CD4-positive, CD25-positive, alpha-beta regulatory T cell (primary cell): ENCODE measurements around the gene AIG1. TPM values are rescaled to one million over a fixed set of nuclear protein-coding genes. Genes with fewer than 3 reads are reported as not detected.

Source experiments
- ATAC-seq, 2 donors: fragments of 150-1000 bp; cut with Tn5 transposase; one replicate each; pipeline ENCODE4 v1.10.0; 2021; ENCODE audit warnings: low read depth in 2 of 2, moderate number of reproducible peaks in 2 of 2, moderate library complexity in 1 of 2
- DNase-seq, 3 donors: peaks; one replicate each; pipeline versions ENCODE4 v3.0.0 to v3.0.0-alpha.2; 2012 to 2022; ENCODE audit warnings: mixed read lengths in 1 of 3
- H3K27ac ChIP-seq: one replicate; pipeline ENCODE4 v1.7.0; 2013; ENCODE audit warnings: mild to moderate bottlenecking, low read length; ENCODE audit not compliant: insufficient read depth, poor library complexity, severe bottlenecking
- H3K27me3 ChIP-seq: one replicate; pipeline ENCODE4 v1.7.0; 2013; ENCODE audit warnings: low read length; ENCODE audit not compliant: control insufficient read depth, insufficient read depth
- H3K36me3 ChIP-seq: one replicate; pipeline ENCODE4 v1.7.0; 2013; ENCODE audit warnings: mild to moderate bottlenecking, low read length, moderate library complexity; ENCODE audit not compliant: control insufficient read depth, insufficient read depth
- H3K4me1 ChIP-seq: 2 replicates; pipeline ENCODE4 v1.7.0; 2013; ENCODE audit warnings: mild to moderate bottlenecking, low read length; ENCODE audit not compliant: insufficient read depth, control insufficient read depth, poor library complexity, severe bottlenecking
- H3K4me3 ChIP-seq: one replicate; pipeline ENCODE4 v1.7.0; 2013; ENCODE audit warnings: low read depth, mild to moderate bottlenecking, low read length, moderate library complexity
- H3K9me3 ChIP-seq, 2 experiments: 1 replicate in 1 of 2; 2 replicates in 1 of 2; pipeline ENCODE4 v1.7.0; 2013; ENCODE audit warnings: low read length in 2 of 2, mild to moderate bottlenecking in 1 of 2, moderate library complexity in 1 of 2; ENCODE audit not compliant: control insufficient read depth in 2 of 2
- H3K27ac Mint-ChIP-seq, 3 donors: one replicate each; pipeline ENCODE4 v1.8.0; 2020 to 2022; ENCODE audit warnings: mild to moderate bottlenecking in 3 of 3, mixed read lengths in 3 of 3, moderate library complexity in 2 of 3
- H3K27me3 Mint-ChIP-seq: one replicate; pipeline ENCODE4 v1.8.0; 2022; ENCODE audit warnings: mild to moderate bottlenecking, mixed read lengths
- H3K36me3 Mint-ChIP-seq: one replicate; pipeline ENCODE4 v1.8.0; 2020; ENCODE audit warnings: mixed read lengths
- H3K4me1 Mint-ChIP-seq, 4 donors: one replicate each; pipeline ENCODE4 v1.8.0; 2020 to 2022; ENCODE audit warnings: mixed read lengths in 4 of 4, mild to moderate bottlenecking in 1 of 4
- H3K4me3 Mint-ChIP-seq, 4 donors: one replicate each; pipeline ENCODE4 v1.8.0; 2020 to 2022; ENCODE audit warnings: mild to moderate bottlenecking in 4 of 4, mixed read lengths in 4 of 4, moderate library complexity in 3 of 4
- H3K9me3 Mint-ChIP-seq, 7 donors: one replicate each; pipeline ENCODE4 v1.8.0; 2020 to 2022; ENCODE audit warnings: mixed read lengths in 7 of 7, mild to moderate bottlenecking in 3 of 7, moderate library complexity in 2 of 7
- polyA plus RNA-seq, 4 donors: library from polyadenylated mRNA; unstranded; fragments of 300-500 nt; fragmentation: Illumina TruSeq; gene quantifications; one replicate each; pipeline ENCODE4 v1.2.3, GENCODE V29; 2021
- total RNA-seq: library from RNA; stranded (reverse); gene quantifications from one replicate; pipeline ENCODE4 v1.2.3, GENCODE V29; 2022

Gene AIG1
- total and polyA plus RNA-seq, 5 donors from 2014 or later: 4.2 to 19.6 (median 13.9) TPM

DNA sequence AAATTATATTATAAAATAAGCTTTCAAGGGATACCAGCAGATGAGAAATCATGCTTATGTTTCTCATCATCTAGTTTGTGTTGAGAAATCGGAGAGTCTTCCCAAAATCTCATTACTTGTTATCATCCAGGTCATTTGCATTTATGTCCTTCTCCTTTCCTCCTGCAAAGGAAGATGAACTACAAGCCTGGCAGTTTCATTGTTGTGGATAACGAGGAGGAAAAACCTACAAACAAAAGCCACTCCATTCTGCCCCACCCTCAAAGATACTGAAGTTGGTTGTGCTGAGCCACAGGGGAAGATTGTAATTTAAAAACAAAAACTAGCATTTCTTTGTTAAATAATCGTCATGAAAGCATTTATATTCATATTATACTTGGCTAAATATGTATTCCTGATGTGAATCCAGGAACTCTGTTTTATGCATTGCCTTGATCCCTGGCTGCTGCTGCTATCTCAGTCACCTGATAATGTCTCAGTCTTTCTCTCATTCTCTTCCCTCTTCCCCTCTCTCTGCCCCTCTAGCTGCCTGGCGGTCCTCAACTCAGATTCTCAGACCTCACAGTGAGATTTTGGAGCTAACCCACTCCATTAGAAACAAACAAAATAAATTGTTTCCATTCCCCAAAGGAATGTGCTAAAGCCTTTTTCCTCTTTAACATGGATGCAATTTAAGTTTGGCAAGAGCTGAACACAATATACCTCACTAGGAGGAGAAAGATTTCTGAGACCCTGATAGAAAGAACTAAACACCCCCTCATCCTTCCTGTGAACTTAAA lies 204.5 kb downstream of the AIG1 start:
- H3K27ac Mint-ChIP-seq: no peak overlapping the region
- peaks cover 0 to 2% (median 0%) of the 10 kb centered on the region in 7 donors for H3K9me3 Mint-ChIP-seq
- Histone ChIP-seq H3K27ac (no peak overlapping the region), H3K9me3 (no peaks in the 10 kb centered on the region), H3K36me3 (no peaks in the 10 kb centered on the region), H3K27me3 (no peaks in the 10 kb centered on the region), H3K4me1 (no peaks in the 10 kb centered on the region), H3K4me3 (no peak overlapping the region)
- DNase-seq: no peak
- ATAC-seq: no peak
- peaks cover 0 to 4% (median 0%) of the 10 kb centered on the region in 4 donors for H3K4me1 Mint-ChIP-seq
- no peak overlapping the region for H3K4me3 Mint-ChIP-seq
- H3K36me3 Mint-ChIP-seq: peaks cover 6% of the 10 kb centered on the region
- H3K27me3 Mint-ChIP-seq: peaks cover 5% of the 10 kb centered on the region

DNA sequence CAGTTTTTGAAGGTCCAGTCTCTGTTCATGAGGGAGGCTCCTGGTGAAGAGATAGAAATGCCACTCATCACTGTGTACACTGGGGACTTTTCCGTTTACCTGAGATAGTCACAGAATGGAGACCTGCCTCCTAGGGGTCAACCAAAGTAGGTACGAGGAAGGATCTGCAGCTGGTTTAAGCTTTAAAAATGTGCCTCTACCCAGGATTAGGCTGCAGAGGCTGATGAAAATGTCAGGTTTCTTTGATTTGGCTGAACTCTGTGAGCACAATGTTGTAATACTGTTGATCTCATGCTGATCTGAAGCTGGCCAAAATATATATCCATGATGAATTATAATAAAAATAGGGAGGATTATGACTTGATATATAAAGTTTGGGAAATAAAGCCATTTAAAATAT lies 207.1 kb downstream of the AIG1 start:
- H3K27me3 Mint-ChIP-seq: peaks cover 5% of the 10 kb centered on the region
- H3K4me1 Mint-ChIP-seq: peaks cover 0 to 4% (median 0%) of the 10 kb centered on the region in 4 donors
- H3K9me3 Mint-ChIP-seq: peaks cover 0 to 2% (median 0%) of the 10 kb centered on the region in 7 donors
- no peak overlapping the region for H3K27ac Mint-ChIP-seq
- no peak overlapping the region for H3K4me3 Mint-ChIP-seq
- H3K36me3 Mint-ChIP-seq: peaks cover 6% of the 10 kb centered on the region
- ATAC-seq (no peak), DNase-seq (no peak)
- H3K27ac ChIP-seq: no peak overlapping the region
- H3K4me1 ChIP-seq: no peaks in the 10 kb centered on the region
- no peak overlapping the region for H3K4me3 ChIP-seq
- H3K36me3 ChIP-seq: no peaks in the 10 kb centered on the region
- no peaks in the 10 kb centered on the region for H3K9me3 ChIP-seq
- no peaks in the 10 kb centered on the region for H3K27me3 ChIP-seq

DNA sequence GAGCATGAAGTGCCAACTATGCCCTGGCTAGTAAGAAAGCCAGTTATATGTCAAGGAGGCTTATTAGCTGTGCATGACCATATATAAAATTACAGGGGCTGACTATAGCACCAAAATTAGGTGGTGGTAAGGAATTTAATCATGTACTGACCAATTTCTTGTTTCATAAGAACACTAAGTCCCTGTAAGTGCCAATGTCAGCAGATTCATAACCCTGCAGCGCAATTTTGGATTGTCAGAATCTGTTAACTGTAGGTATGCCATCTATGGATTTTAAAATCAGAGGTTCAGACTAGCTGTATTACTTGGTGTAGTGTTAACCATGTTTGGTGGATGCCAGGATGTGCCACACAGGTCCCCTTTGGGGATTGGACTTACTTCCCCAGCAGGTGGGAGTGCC lies 207.8 kb downstream of the AIG1 start:
- Histone ChIP-seq H3K27me3 (no peaks in the 10 kb centered on the region), H3K9me3 (no peaks in the 10 kb centered on the region), H3K4me1 (no peaks in the 10 kb centered on the region), H3K4me3 (no peak overlapping the region), H3K27ac (no peak overlapping the region), H3K36me3 (no peaks in the 10 kb centered on the region)
- H3K36me3 Mint-ChIP-seq: peaks cover 6% of the 10 kb centered on the region
- DNase-seq: no peak
- no peak overlapping the region for H3K4me3 Mint-ChIP-seq
- no peak overlapping the region for H3K27ac Mint-ChIP-seq
- H3K4me1 Mint-ChIP-seq: no peaks in the 10 kb centered on the region
- no peak for ATAC-seq
- peaks cover 0 to 4% (median 0%) of the 10 kb centered on the region in 7 donors for H3K9me3 Mint-ChIP-seq
- peaks cover 5% of the 10 kb centered on the region for H3K27me3 Mint-ChIP-seq

DNA sequence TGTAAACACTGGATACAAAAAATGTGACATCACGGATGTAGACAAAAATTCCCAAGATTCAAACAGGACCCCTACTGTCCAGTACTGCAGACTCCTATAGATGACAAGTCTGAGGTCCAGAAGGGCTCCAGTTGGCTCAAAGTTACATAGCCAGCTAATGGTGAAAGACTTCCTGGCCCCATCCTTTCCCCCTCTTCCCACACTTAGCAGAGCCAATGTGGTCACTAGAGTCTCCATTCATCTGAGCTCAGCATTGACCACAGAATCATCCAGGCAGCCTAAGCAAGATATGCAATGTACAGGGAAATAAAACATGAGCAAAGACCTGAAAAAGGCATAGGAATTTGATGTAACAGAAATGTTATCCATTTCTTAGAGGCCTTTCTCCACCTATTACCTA lies 209.3 kb downstream of the AIG1 start:
- Histone ChIP-seq H3K4me1 (no peaks in the 10 kb centered on the region), H3K9me3 (no peaks in the 10 kb centered on the region), H3K36me3 (no peaks in the 10 kb centered on the region), H3K4me3 (no peak overlapping the region), H3K27ac (no peak overlapping the region), H3K27me3 (no peaks in the 10 kb centered on the region)
- Mint-ChIP-seq H3K36me3 (peaks cover 6% of the 10 kb centered on the region), H3K9me3 (peaks cover 0 to 4% (median 2%) of the 10 kb centered on the region in 7 donors), H3K4me3 (no peak overlapping the region), H3K4me1 (no peaks in the 10 kb centered on the region), H3K27ac (no peak overlapping the region), H3K27me3 (peaks cover 10% of the 10 kb centered on the region)
- DNase-seq (no peak), ATAC-seq (no peak)

DNA sequence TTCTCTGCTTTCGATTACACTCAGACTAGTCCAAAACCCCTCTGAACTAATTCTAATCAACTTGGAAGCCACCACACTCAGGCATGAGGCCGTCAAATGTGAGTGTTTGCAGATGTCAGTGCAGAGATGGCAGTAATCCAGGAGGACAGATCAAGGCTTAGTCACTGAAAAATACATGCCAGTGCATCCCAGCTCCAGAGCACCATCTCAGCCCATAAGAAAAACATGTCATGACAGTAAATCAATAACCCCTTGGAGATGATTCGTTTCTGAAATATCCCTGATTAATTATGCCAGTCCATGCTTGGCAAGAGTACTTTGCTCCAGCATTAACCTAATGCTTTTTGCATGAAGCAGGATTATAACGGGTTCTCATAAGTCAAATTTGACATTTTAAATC lies 210.3 kb downstream of the AIG1 start:
- Mint-ChIP-seq H3K27me3 (peaks cover 6% of the 10 kb centered on the region), H3K36me3 (no peaks in the 10 kb centered on the region), H3K9me3 (peaks cover 0 to 4% (median 2%) of the 10 kb centered on the region in 7 donors), H3K27ac (no peak overlapping the region), H3K4me3 (no peak overlapping the region), H3K4me1 (peaks cover 0 to 5% (median 0%) of the 10 kb centered on the region in 4 donors)
- Histone ChIP-seq H3K27me3 (no peaks in the 10 kb centered on the region), H3K4me3 (no peak overlapping the region), H3K4me1 (no peaks in the 10 kb centered on the region), H3K9me3 (no peaks in the 10 kb centered on the region), H3K36me3 (no peaks in the 10 kb centered on the region), H3K27ac (no peak overlapping the region)
- ATAC-seq (no peak), DNase-seq (no peak)

DNA sequence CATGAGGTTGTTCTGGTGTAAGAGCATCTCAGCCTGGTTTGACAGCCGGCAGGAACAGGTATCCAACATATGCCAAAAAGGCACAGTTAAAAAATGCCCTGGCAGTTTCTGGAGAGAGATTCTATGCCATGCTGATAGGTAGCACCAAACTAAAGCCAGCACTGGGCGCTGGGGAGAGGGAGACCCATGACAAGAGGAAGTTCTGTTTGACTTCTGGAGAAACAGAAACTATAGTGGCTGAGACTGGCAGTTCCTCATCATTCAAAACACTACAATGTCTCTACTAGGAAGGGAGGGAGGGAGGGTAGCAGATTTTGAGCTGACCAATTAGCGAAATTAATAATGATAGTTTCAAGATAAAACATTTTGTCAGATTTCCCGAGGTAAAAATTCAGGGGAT lies 215.7 kb downstream of the AIG1 start:
- H3K4me3 Mint-ChIP-seq: no peak overlapping the region
- DNase-seq (peak in 1 of 3 donors; percentile 40), ATAC-seq (no peak)
- Histone ChIP-seq H3K9me3 (no peaks in the 10 kb centered on the region), H3K27me3 (no peaks in the 10 kb centered on the region), H3K27ac (no peak overlapping the region), H3K4me3 (no peak overlapping the region), H3K36me3 (no peaks in the 10 kb centered on the region), H3K4me1 (no peaks in the 10 kb centered on the region)
- H3K9me3 Mint-ChIP-seq: peaks cover 0 to 4% (median 2%) of the 10 kb centered on the region in 7 donors
- H3K4me1 Mint-ChIP-seq: peaks cover 0 to 5% (median 2%) of the 10 kb centered on the region in 4 donors
- H3K36me3 Mint-ChIP-seq: no peaks in the 10 kb centered on the region
- peaks cover 5% of the 10 kb centered on the region for H3K27me3 Mint-ChIP-seq
- H3K27ac Mint-ChIP-seq: no peak overlapping the region

DNA sequence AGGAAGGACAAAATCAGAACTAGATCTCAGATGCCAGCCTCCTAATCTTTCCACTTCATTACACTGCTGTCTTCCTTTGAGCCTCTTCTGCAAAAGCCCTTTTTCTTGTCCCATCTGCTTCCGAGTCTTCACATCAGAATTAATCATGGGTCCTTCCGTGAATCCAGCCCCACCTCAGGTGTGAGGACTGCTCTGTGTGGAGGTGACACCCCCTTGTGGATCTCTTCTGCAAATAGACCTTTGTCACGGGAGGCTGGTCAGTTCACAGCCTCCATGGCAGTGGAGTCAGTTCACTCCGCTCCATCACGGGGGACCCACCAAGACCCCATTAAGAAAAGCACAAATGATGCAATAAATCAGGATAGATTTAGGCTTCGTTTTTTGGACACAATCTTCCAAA lies 218.7 kb downstream of the AIG1 start:
- Mint-ChIP-seq H3K36me3 (peaks cover 3% of the 10 kb centered on the region), H3K4me1 (peaks cover 0 to 5% (median 2%) of the 10 kb centered on the region in 4 donors), H3K9me3 (no peaks in the 10 kb centered on the region), H3K27ac (no peak overlapping the region), H3K27me3 (peaks cover 4% of the 10 kb centered on the region), H3K4me3 (no peak overlapping the region)
- H3K27me3 ChIP-seq: no peaks in the 10 kb centered on the region
- H3K27ac ChIP-seq: no peak overlapping the region
- no peaks in the 10 kb centered on the region for H3K9me3 ChIP-seq
- H3K4me3 ChIP-seq: no peak overlapping the region
- DNase-seq: peak in 2 of 3 donors; percentile 5 to 22
- no peak for ATAC-seq
- H3K36me3 ChIP-seq: no peaks in the 10 kb centered on the region
- no peaks in the 10 kb centered on the region for H3K4me1 ChIP-seq
